ENCODE measurements around the gene GAGE12E.
"Not testable (repeated sequence)": the region's sequence is repeated elsewhere in the genome, so short reads cannot be mapped to it uniquely, and the experiment has no call there.

The GAGE12E gene, protein sequence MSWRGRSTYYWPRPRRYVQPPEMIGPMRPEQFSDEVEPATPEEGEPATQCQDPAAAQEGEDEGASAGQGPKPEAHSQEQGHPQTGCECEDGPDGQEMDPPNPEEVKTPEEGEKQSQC

DNA sequence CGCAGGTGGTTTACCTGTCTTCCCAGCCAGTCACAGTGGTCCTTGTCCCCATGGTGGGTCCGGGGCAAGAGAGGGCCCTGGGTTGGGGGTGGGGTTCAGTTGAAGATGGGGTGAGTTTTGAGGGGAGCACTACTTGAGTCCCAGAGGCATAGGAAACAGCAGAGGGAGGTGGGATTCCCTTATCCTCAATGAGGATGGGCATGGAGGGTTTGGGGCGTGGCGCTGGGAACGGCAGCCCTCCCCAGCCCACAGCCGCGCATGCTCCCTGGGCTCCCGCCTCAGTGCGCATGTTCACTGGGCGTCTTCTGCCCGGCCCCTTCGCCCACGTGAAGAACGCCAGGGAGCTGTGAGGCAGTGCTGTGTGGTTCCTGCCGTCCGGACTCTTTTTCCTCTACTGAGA lies at the start of gene GAGE12E:
TSS of gene GAGE12E (plus strand) at position 301 of the 400 bp plus-strand sequence. CDS start 1,155 bp downstream, outside the sequence.
- DNase-seq (ENCODE audit: low read depth), result not testable (repeated sequence)

DNA sequence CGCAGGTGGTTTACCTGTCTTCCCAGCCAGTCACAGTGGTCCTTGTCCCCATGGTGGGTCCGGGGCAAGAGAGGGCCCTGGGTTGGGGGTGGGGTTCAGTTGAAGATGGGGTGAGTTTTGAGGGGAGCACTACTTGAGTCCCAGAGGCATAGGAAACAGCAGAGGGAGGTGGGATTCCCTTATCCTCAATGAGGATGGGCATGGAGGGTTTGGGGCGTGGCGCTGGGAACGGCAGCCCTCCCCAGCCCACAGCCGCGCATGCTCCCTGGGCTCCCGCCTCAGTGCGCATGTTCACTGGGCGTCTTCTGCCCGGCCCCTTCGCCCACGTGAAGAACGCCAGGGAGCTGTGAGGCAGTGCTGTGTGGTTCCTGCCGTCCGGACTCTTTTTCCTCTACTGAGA lies 19.2 kb upstream of the GAGE12E start, which contains the start of gene GAGE12C:
TSS of gene GAGE12C (plus strand) at position 301 of the 400 bp plus-strand sequence. CDS start 1,155 bp downstream, outside the sequence.
- not testable (repeated sequence) for DNase-seq (ENCODE audit: low read depth)

DNA sequence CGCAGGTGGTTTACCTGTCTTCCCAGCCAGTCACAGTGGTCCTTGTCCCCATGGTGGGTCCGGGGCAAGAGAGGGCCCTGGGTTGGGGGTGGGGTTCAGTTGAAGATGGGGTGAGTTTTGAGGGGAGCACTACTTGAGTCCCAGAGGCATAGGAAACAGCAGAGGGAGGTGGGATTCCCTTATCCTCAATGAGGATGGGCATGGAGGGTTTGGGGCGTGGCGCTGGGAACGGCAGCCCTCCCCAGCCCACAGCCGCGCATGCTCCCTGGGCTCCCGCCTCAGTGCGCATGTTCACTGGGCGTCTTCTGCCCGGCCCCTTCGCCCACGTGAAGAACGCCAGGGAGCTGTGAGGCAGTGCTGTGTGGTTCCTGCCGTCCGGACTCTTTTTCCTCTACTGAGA lies 9.7 kb upstream of the GAGE12E start, which contains the start of gene GAGE12D:
TSS of gene GAGE12D (plus strand) at position 301 of the 400 bp plus-strand sequence. CDS start 1,155 bp downstream, outside the sequence.
- DNase-seq (ENCODE audit: low read depth), result not testable (repeated sequence)

DNA sequence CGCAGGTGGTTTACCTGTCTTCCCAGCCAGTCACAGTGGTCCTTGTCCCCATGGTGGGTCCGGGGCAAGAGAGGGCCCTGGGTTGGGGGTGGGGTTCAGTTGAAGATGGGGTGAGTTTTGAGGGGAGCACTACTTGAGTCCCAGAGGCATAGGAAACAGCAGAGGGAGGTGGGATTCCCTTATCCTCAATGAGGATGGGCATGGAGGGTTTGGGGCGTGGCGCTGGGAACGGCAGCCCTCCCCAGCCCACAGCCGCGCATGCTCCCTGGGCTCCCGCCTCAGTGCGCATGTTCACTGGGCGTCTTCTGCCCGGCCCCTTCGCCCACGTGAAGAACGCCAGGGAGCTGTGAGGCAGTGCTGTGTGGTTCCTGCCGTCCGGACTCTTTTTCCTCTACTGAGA lies 9.5 kb downstream of the GAGE12E start, which contains the start of gene GAGE12F:
TSS of gene GAGE12F (plus strand) at position 301 of the 400 bp plus-strand sequence. CDS start 1,155 bp downstream, outside the sequence.
- not testable (repeated sequence) for DNase-seq (ENCODE audit: low read depth)

DNA sequence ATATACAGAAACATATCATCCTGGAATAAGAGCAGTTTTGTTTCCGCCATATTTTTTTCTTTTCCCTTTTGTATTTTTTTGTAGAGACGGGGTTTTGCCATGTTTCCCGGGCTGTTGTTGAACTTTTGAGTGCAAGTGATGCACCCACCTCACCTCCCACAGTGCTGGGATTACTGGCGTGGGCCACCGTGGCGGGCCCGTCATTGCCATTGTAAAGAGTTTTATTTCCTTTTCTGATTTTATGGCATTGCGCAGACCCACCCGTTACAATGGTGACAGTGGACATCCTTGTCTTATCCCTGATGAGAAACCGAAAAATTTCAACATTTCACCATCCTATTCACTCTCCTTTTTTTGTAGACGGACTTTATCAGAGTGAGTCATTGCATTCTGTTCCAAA lies 17.6 kb downstream of the GAGE12E start:
- DNase-seq (ENCODE audit: low read depth), result not testable (repeated sequence)

DNA sequence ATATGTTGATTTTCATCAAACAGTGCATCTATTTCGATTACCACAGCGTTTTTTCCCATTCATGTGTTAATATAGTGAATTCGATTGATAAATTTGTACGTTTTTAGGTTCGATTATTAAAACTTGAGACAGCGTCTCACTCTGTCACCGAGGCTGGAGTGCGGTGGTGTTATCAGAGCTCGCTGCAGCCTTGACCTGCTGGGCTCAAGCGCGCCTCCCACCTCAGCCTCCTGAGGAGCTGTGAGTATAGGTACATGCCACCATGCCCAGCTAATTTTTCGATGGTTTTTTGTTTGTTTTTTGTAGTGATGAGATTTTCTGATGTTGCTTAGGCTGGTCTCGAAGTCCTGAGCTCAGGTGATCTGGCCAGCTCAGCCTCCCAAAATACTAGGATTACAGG lies 18.1 kb downstream of the GAGE12E start:
- not testable (repeated sequence) for DNase-seq (ENCODE audit: low read depth)

DNA sequence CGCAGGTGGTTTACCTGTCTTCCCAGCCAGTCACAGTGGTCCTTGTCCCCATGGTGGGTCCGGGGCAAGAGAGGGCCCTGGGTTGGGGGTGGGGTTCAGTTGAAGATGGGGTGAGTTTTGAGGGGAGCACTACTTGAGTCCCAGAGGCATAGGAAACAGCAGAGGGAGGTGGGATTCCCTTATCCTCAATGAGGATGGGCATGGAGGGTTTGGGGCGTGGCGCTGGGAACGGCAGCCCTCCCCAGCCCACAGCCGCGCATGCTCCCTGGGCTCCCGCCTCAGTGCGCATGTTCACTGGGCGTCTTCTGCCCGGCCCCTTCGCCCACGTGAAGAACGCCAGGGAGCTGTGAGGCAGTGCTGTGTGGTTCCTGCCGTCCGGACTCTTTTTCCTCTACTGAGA lies 19.0 kb downstream of the GAGE12E start, which contains the start of gene GAGE12G:
TSS of gene GAGE12G (plus strand) at position 301 of the 400 bp plus-strand sequence. CDS start 1,155 bp downstream, outside the sequence.
- DNase-seq (ENCODE audit: low read depth), result not testable (repeated sequence)

DNA sequence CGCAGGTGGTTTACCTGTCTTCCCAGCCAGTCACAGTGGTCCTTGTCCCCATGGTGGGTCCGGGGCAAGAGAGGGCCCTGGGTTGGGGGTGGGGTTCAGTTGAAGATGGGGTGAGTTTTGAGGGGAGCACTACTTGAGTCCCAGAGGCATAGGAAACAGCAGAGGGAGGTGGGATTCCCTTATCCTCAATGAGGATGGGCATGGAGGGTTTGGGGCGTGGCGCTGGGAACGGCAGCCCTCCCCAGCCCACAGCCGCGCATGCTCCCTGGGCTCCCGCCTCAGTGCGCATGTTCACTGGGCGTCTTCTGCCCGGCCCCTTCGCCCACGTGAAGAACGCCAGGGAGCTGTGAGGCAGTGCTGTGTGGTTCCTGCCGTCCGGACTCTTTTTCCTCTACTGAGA lies 28.6 kb downstream of the GAGE12E start, which contains the start of gene GAGE12H:
TSS of gene GAGE12H (plus strand) at position 301 of the 400 bp plus-strand sequence. CDS start 1,155 bp downstream, outside the sequence.
- not testable (repeated sequence) for DNase-seq (ENCODE audit: low read depth)

DNA sequence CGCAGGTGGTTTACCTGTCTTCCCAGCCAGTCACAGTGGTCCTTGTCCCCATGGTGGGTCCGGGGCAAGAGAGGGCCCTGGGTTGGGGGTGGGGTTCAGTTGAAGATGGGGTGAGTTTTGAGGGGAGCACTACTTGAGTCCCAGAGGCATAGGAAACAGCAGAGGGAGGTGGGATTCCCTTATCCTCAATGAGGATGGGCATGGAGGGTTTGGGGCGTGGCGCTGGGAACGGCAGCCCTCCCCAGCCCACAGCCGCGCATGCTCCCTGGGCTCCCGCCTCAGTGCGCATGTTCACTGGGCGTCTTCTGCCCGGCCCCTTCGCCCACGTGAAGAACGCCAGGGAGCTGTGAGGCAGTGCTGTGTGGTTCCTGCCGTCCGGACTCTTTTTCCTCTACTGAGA lies 38.1 kb downstream of the GAGE12E start, which contains the start of gene GAGE2A:
TSS of gene GAGE2A (plus strand) at position 301 of the 400 bp plus-strand sequence. CDS start 1,155 bp downstream, outside the sequence.
- DNase-seq (ENCODE audit: low read depth), result not testable (repeated sequence)

DNA sequence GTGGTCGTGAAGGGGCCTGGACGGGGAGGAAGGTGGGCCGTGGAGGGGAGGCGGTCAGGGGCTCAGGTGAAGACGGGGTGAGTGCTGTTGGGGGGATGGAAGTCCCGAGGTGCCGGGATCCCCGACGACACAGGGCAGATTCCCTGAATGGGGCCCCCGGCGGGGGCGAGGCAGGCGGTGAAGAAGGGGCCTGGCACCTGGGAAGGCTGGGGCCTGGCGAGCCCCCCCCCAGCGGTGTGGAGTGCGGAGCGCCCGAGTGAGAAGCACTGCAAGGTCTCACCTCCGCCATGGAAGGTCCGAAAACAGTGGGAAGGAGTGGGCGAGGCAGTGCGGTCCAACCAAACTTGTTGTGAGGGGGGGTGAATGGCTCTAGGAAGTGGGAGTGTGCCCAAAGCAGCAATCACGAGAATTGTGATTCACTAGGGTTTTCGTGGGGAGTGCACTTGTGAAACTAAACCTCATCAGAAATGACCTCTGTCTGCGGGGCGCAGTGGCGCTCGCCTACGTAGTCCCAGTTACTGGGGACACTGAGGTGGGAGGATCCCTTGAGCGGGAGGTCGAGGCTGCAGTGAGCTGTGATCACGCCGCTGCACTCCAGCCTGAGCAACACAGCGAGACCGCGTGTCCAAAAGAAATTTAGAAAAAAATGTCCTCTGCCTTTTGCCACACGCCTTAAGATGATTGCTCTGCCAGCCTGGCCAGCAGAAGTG lies 38.8 kb downstream of the GAGE12E start:
- DNase-seq (ENCODE audit: low read depth), result not testable (repeated sequence)

DNA sequence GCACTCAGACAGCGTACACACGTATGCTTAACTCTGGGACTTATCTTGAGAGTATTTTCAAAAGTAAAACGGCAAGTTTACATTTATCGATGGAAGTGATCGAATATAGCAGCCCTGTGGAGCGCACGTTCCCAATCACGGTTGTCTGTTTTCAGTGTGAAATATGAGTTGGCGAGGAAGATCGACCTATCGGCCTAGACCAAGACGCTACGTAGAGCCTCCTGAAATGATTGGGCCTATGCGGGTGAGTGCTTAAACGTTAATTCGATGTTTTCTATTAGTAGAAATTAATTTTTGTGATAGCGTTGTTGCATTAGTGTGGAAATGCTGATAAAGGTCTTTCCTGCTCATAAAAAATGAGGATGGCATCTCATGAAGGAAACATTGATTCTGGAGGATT lies 39.4 kb downstream of the GAGE12E start:
- DNase-seq (ENCODE audit: low read depth), result not testable (repeated sequence)

DNA sequence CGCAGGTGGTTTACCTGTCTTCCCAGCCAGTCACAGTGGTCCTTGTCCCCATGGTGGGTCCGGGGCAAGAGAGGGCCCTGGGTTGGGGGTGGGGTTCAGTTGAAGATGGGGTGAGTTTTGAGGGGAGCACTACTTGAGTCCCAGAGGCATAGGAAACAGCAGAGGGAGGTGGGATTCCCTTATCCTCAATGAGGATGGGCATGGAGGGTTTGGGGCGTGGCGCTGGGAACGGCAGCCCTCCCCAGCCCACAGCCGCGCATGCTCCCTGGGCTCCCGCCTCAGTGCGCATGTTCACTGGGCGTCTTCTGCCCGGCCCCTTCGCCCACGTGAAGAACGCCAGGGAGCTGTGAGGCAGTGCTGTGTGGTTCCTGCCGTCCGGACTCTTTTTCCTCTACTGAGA lies 47.6 kb downstream of the GAGE12E start, which contains the start of gene GAGE1:
TSS of gene GAGE1 (plus strand) at position 301 of the 400 bp plus-strand sequence. CDS start 1,155 bp downstream, outside the sequence.
- not testable (repeated sequence) for DNase-seq (ENCODE audit: low read depth)
